ENCODE measurements around the gene SNX24.
A peak's percentile ranks its signal among the peaks of the same experiment; 100 is the strongest.

The SNX24 gene

GRCh38 chr5:122924719-122925395 is 79.4 kb downstream of the SNX24 start:
- Mint-ChIP-seq H3K27me3 (ENCODE audit: low read depth, poor library complexity) (peaks cover 3% of the 10 kb centered on the region), H3K27ac (no peak overlapping the region), H3K9me3 (no peaks in the 10 kb centered on the region), H3K4me3 (no peak overlapping the region), H3K36me3 (ENCODE audit: low read depth) (no peaks in the 10 kb centered on the region), H3K4me1 (peaks cover 23% of the 10 kb centered on the region)
- no peak for DNase-seq
- TF ChIP-seq, protein P1, sequence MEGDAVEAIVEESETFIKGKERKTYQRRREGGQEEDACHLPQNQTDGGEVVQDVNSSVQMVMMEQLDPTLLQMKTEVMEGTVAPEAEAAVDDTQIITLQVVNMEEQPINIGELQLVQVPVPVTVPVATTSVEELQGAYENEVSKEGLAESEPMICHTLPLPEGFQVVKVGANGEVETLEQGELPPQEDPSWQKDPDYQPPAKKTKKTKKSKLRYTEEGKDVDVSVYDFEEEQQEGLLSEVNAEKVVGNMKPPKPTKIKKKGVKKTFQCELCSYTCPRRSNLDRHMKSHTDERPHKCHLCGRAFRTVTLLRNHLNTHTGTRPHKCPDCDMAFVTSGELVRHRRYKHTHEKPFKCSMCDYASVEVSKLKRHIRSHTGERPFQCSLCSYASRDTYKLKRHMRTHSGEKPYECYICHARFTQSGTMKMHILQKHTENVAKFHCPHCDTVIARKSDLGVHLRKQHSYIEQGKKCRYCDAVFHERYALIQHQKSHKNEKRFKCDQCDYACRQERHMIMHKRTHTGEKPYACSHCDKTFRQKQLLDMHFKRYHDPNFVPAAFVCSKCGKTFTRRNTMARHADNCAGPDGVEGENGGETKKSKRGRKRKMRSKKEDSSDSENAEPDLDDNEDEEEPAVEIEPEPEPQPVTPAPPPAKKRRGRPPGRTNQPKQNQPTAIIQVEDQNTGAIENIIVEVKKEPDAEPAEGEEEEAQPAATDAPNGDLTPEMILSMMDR (IDR thresholded peaks at IDR 0.05): no peak

DNA sequence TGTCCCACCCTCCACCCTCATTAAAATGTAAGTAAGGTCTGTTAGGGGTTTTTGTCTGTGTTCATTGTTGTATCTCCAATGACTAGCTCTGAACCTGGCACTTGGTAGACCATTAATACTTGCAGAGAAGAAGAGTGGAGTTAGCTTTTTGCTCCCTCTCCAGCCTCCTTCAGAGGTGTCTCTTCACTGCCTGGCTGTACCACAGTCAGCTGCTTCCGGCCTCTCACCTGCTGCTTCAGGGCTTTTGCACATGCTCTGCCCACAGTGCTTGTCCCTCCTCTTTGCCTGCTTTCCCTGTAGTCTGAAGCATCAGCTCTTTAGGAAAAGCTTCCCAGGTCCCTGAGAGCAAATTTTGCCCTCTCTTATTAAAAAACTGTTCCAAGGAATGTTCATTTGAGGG is 83.6 kb downstream of the SNX24 start:
- H3K27me3 Mint-ChIP-seq (ENCODE audit: low read depth, poor library complexity): no peaks in the 10 kb centered on the region
- H3K27ac Mint-ChIP-seq: no peak overlapping the region
- peaks cover 43% of the 10 kb centered on the region for H3K4me1 Mint-ChIP-seq
- no peaks in the 10 kb centered on the region for H3K36me3 Mint-ChIP-seq (ENCODE audit: low read depth)
- TF ChIP-seq, protein P1 (IDR thresholded peaks at IDR 0.05): no peak
- no peaks in the 10 kb centered on the region for H3K9me3 Mint-ChIP-seq
- H3K4me3 Mint-ChIP-seq: no peak overlapping the region
- no peak for DNase-seq

GRCh38 chr5:122929980-122930379 is 84.6 kb downstream of the SNX24 start:
- DNase-seq: no peak
- H3K9me3 Mint-ChIP-seq: no peaks in the 10 kb centered on the region
- H3K27me3 Mint-ChIP-seq (ENCODE audit: low read depth, poor library complexity): no peaks in the 10 kb centered on the region
- no peaks in the 10 kb centered on the region for H3K36me3 Mint-ChIP-seq (ENCODE audit: low read depth)
- H3K27ac Mint-ChIP-seq: no peak overlapping the region
- TF ChIP-seq, protein P1 (IDR thresholded peaks at IDR 0.05): no peak
- no peak overlapping the region for H3K4me3 Mint-ChIP-seq
- H3K4me1 Mint-ChIP-seq: peaks cover 47% of the 10 kb centered on the region

DNA sequence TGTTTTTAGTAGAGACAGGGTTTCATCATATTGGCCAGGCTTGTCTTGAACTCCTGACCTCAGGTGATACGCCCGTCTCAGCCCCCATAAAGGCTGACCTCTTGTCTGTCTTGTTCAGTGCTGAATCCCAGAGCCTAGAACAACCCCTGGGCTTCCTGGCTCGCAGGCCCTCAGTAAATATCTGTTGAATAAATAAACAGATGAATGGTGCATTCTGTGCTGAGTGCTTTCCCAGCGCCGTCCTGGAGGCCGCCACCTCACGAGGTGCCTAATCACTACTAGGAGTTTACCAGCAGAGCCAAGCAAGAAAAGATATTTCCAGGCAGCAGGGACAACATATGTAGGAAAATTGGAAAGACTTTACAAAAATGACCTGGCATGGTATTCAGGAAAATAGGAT is 88.5 kb downstream of the SNX24 start:
- no peaks in the 10 kb centered on the region for H3K36me3 Mint-ChIP-seq (ENCODE audit: low read depth)
- H3K4me3 Mint-ChIP-seq: no peak overlapping the region
- H3K9me3 Mint-ChIP-seq: no peaks in the 10 kb centered on the region
- TF ChIP-seq, protein P1 (IDR thresholded peaks at IDR 0.05): no peak
- peak; percentile 15 for DNase-seq
- peak overlapping the region; percentile 98 for H3K27ac Mint-ChIP-seq
- H3K27me3 Mint-ChIP-seq (ENCODE audit: low read depth, poor library complexity): no peaks in the 10 kb centered on the region
- H3K4me1 Mint-ChIP-seq: peaks cover 61% of the 10 kb centered on the region

GRCh38 chr5:122936088-122936487 is 90.7 kb downstream of the SNX24 start:
- DNase-seq: no peak
- no peak overlapping the region for H3K4me3 Mint-ChIP-seq
- no peak overlapping the region for H3K27ac Mint-ChIP-seq
- no peaks in the 10 kb centered on the region for H3K27me3 Mint-ChIP-seq (ENCODE audit: low read depth, poor library complexity)
- H3K36me3 Mint-ChIP-seq (ENCODE audit: low read depth): peaks cover 10% of the 10 kb centered on the region
- H3K9me3 Mint-ChIP-seq: no peaks in the 10 kb centered on the region
- TF ChIP-seq, protein P1 (IDR thresholded peaks at IDR 0.05): no peak
- H3K4me1 Mint-ChIP-seq: peaks cover 55% of the 10 kb centered on the region

DNA sequence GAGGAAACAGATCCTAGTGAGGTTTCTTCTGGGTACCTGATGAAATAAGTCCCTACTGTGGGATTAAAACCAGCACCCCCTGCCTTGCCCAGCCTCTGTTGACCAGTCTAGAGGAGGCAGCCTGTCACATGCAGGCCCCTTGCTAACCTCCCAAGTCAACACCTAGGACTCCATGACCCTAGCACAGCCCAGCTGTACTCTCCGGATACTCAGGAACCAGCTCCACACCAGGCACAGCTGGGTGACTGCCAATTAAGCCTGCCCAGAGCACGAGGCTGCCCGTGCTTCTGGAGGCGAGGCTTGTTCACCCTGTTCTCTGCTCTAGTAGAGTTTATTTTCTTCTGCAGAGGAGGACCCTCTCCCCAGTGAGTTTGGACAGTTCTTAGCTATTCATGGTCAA is 92.5 kb downstream of the SNX24 start:
- peaks cover 13% of the 10 kb centered on the region for H3K36me3 Mint-ChIP-seq (ENCODE audit: low read depth)
- H3K27me3 Mint-ChIP-seq (ENCODE audit: low read depth, poor library complexity): no peaks in the 10 kb centered on the region
- H3K27ac Mint-ChIP-seq: no peak overlapping the region
- H3K9me3 Mint-ChIP-seq: no peaks in the 10 kb centered on the region
- no peak overlapping the region for H3K4me3 Mint-ChIP-seq
- DNase-seq: no peak
- TF ChIP-seq, protein P1 (IDR thresholded peaks at IDR 0.05): no peak
- peaks cover 69% of the 10 kb centered on the region for H3K4me1 Mint-ChIP-seq

Data from nephron progenitor cell (in vitro differentiated cells).